ENCODE measurements around the gene RFK. TPM values are rescaled to one million over a fixed set of nuclear protein-coding genes. Genes with fewer than 3 reads are reported as not detected.
A peak's percentile ranks its signal among the peaks of the same experiment; 100 is the strongest.

Gene RFK
- total RNA-seq, 2 donors from 2014 or later = 16.5 to 17.4 TPM

- no peak for TF ChIP-seq CTCF (conservative IDR thresholded peaks at IDR 0.05)
- no peaks in the 10 kb centered on the region for H3K36me3 Mint-ChIP-seq (ENCODE audit: low read depth)
- peak; percentile 51 for DNase-seq
- H3K36me3 ChIP-seq (ENCODE audit: control insufficient read depth, insufficient read depth, low read length) = no peaks in the 10 kb centered on the region
- H3K4me1 Mint-ChIP-seq = peaks cover 9% of the 10 kb centered on the region
- no peak overlapping the region for H3K4me3 ChIP-seq (ENCODE audit: low read length)
- H3K27ac Mint-ChIP-seq = no peak overlapping the region
- H3K9me3 ChIP-seq (ENCODE audit: control insufficient read depth, low read length) = peaks cover 11% of the 10 kb centered on the region
- H3K27ac ChIP-seq (ENCODE audit: low read depth, low read length) = no peak overlapping the region
- 88 to 100% methylated on average over 1 to 5 of the region's 5 CpGs for WGBS, 2 experiments (ENCODE audit: insufficient coverage in 1 of 2, insufficient read length in 1 of 2)
- H3K9me3 Mint-ChIP-seq = peaks cover 12% of the 10 kb centered on the region
- no peak overlapping the region for H3K9ac ChIP-seq (ENCODE audit: extremely low read depth, low read length, poor library complexity, severe bottlenecking)
- H3K4me1 ChIP-seq (ENCODE audit: control insufficient read depth, insufficient read depth, low read length) = peaks cover 7% of the 10 kb centered on the region
- no peaks in the 10 kb centered on the region for H3K27me3 ChIP-seq (ENCODE audit: control insufficient read depth, insufficient read depth, low read length, poor library complexity, severe bottlenecking)
- no peaks in the 10 kb centered on the region for H3K27me3 Mint-ChIP-seq (ENCODE audit: insufficient read depth)
- no peak overlapping the region for H3K4me3 Mint-ChIP-seq
These were observed 39.2 kb upstream of the RFK start for GRCh38 chr9:76433406-76433805.

- 71 to 83% methylated on average over 4 to 8 of the region's 8 CpGs for WGBS, 2 experiments (ENCODE audit: insufficient coverage in 1 of 2, insufficient read length in 1 of 2)
These were observed 37.4 kb upstream of the RFK start for GRCh38 chr9:76431601-76432000.

GRCh38 chr9:76426807-76427419 is 32.7 kb upstream of the RFK start:
- H3K4me1 Mint-ChIP-seq = peaks cover 3% of the 10 kb centered on the region
- H3K36me3 ChIP-seq (ENCODE audit: control insufficient read depth, insufficient read depth, low read length) = no peaks in the 10 kb centered on the region
- H3K4me3 ChIP-seq (ENCODE audit: low read length) = no peak overlapping the region
- no peak for DNase-seq
- no peak for TF ChIP-seq CTCF (conservative IDR thresholded peaks at IDR 0.05)
- no peaks in the 10 kb centered on the region for H3K4me1 ChIP-seq (ENCODE audit: control insufficient read depth, insufficient read depth, low read length)
- H3K36me3 Mint-ChIP-seq (ENCODE audit: low read depth) = no peaks in the 10 kb centered on the region
- H3K27ac Mint-ChIP-seq = no peak overlapping the region
- no peak overlapping the region for H3K4me3 Mint-ChIP-seq
- WGBS, 2 experiments (ENCODE audit: insufficient coverage in 1 of 2, insufficient read length in 1 of 2) = 89 to 97% methylated on average over 6 to 7 of the region's 7 CpGs
- no peaks in the 10 kb centered on the region for H3K27me3 ChIP-seq (ENCODE audit: control insufficient read depth, insufficient read depth, low read length, poor library complexity, severe bottlenecking)
- H3K27ac ChIP-seq (ENCODE audit: low read depth, low read length) = no peak overlapping the region
- no peak overlapping the region for H3K9ac ChIP-seq (ENCODE audit: extremely low read depth, low read length, poor library complexity, severe bottlenecking)
- no peaks in the 10 kb centered on the region for H3K9me3 Mint-ChIP-seq
- no peaks in the 10 kb centered on the region for H3K9me3 ChIP-seq (ENCODE audit: control insufficient read depth, low read length)
- no peaks in the 10 kb centered on the region for H3K27me3 Mint-ChIP-seq (ENCODE audit: insufficient read depth)

More at GRCh38 chr9:76431601-76432000, 37.4 kb upstream of the RFK start:
- H3K9me3 Mint-ChIP-seq = peaks cover 12% of the 10 kb centered on the region
- peak; percentile 74 for DNase-seq
- Histone ChIP-seq H3K27me3 (ENCODE audit: control insufficient read depth, insufficient read depth, low read length, poor library complexity, severe bottlenecking) (no peaks in the 10 kb centered on the region), H3K9ac (ENCODE audit: extremely low read depth, low read length, poor library complexity, severe bottlenecking) (no peak overlapping the region), H3K4me3 (ENCODE audit: low read length) (no peak overlapping the region), H3K4me1 (ENCODE audit: control insufficient read depth, insufficient read depth, low read length) (no peaks in the 10 kb centered on the region), H3K36me3 (ENCODE audit: control insufficient read depth, insufficient read depth, low read length) (no peaks in the 10 kb centered on the region), H3K9me3 (ENCODE audit: control insufficient read depth, low read length) (peaks cover 11% of the 10 kb centered on the region), H3K27ac (ENCODE audit: low read depth, low read length) (no peak overlapping the region)
- no peaks in the 10 kb centered on the region for H3K36me3 Mint-ChIP-seq (ENCODE audit: low read depth)
- H3K4me1 Mint-ChIP-seq = peaks cover 4% of the 10 kb centered on the region
- H3K4me3 Mint-ChIP-seq = no peak overlapping the region
- no peak overlapping the region for H3K27ac Mint-ChIP-seq
- no peak for TF ChIP-seq CTCF (conservative IDR thresholded peaks at IDR 0.05)
- no peaks in the 10 kb centered on the region for H3K27me3 Mint-ChIP-seq (ENCODE audit: insufficient read depth)

Data from endodermal cell (in vitro differentiated cells).